Measurements from ENCODE around the gene FKBP5.

GRCh38 chr6:35634316-35634715 lies 54.4 kb downstream of the FKBP5 start:
- TF ChIP-seq CTCF (IDR thresholded peaks at IDR 0.05; ENCODE audit: low read length) (no peak), EZH2phosphoT487 (IDR thresholded peaks at IDR 0.05; ENCODE audit: low read length) (no peak), EZH2 (optimal IDR thresholded peaks at IDR 0.05; ENCODE audit: low read depth, low read length) (no peak)

Data from MM.1S (cell line).